Measurements from ENCODE around the gene TFDP3. TPM values are rescaled to one million over a fixed set of nuclear protein-coding genes. Genes with fewer than 3 reads are reported as not detected.

Gene TFDP3
- total RNA-seq, 1 donor from 2014 or later = not detected

GRCh38 chrX:133175162-133175561 lies 43.0 kb downstream of the TFDP3 start:
- intact Hi-C loops (cut with micrococcal nuclease) = no loop called here
- Histone ChIP-seq H3K27me3 (ENCODE audit: low read depth) (no peaks in the 10 kb centered on the region), H3K4me3 (no peak overlapping the region), H3K27ac (replicated peaks) (no peak overlapping the region), H3K4me1 (no peaks in the 10 kb centered on the region), H3K9me3 (replicated peaks) (no peaks in the 10 kb centered on the region), H3K36me3 (no peaks in the 10 kb centered on the region)
- no peak for TF ChIP-seq CTCF (IDR thresholded peaks at IDR 0.05; ENCODE audit: borderline replicate concordance)
- DNase-seq = no peak

- H3K4me3 ChIP-seq = no peak overlapping the region
- DNase-seq = no peak
- peak; percentile 41 for TF ChIP-seq CTCF (IDR thresholded peaks at IDR 0.05; ENCODE audit: borderline replicate concordance)
- intact Hi-C loops (cut with micrococcal nuclease) = no loop called here
- H3K36me3 ChIP-seq = no peaks in the 10 kb centered on the region
- no peaks in the 10 kb centered on the region for H3K27me3 ChIP-seq (ENCODE audit: low read depth)
- no peaks in the 10 kb centered on the region for H3K9me3 ChIP-seq (replicated peaks)
- H3K27ac ChIP-seq (replicated peaks) = no peak overlapping the region
- H3K4me1 ChIP-seq = no peaks in the 10 kb centered on the region
Measured at GRCh38 chrX:133171962-133172708, 46.0 kb downstream of the TFDP3 start.

Other genes with a start within 250 kb of the TFDP3 start
- gene USP26, start 121.2 kb downstream of the TFDP3 start, total RNA-seq = not detected
- gene GPC4, start 197.1 kb upstream of the TFDP3 start, total RNA-seq = 7.1 TPM